Activated T-cell treated with anti-CD3 and anti-CD28 coated beads, Interleukin-2, amount 50 U/mL, for 72 hours (primary cell): ENCODE measurements around the gene FAM53C. TPM values are rescaled to one million over a fixed set of nuclear protein-coding genes. Genes with fewer than 3 reads are reported as not detected.

ENCODE experiments used
- ATAC-seq, 2 donors: fragments of 150-1000 bp; cut with Tn5 transposase; replicated peaks in 1 of 2; 2 replicates each; pipeline ENCODE4 v1.10.0; 2021; ENCODE audit warnings: moderate library complexity in 2 of 2, mild to moderate bottlenecking in 1 of 2
- DNase-seq, 2 donors: peaks; one replicate each; pipeline ENCODE4 v3.0.0; 2021 to 2022; ENCODE audit warnings: mixed read lengths in 1 of 2
- H3K27ac Mint-ChIP-seq: one replicate; pipeline ENCODE4 v1.8.0; 2022; ENCODE audit warnings: mild to moderate bottlenecking, moderate library complexity, mixed read lengths
- H3K27me3 Mint-ChIP-seq: one replicate; pipeline ENCODE4 v1.8.0; 2022; ENCODE audit warnings: low read depth, mixed read lengths
- H3K36me3 Mint-ChIP-seq, 2 donors: one replicate each; pipeline ENCODE4 v1.8.0; 2022; ENCODE audit warnings: mixed read lengths in 2 of 2, mild to moderate bottlenecking in 1 of 2; ENCODE audit not compliant: insufficient read depth in 2 of 2
- H3K4me1 Mint-ChIP-seq: one replicate; pipeline ENCODE4 v1.8.0; 2022; ENCODE audit warnings: low read depth, mixed read lengths
- H3K4me3 Mint-ChIP-seq, 2 donors: one replicate each; pipeline ENCODE4 v1.8.0; 2022; ENCODE audit warnings: mild to moderate bottlenecking in 2 of 2, mixed read lengths in 2 of 2, moderate library complexity in 2 of 2
- H3K9me3 Mint-ChIP-seq, 2 donors: one replicate each; pipeline ENCODE4 v1.8.0; 2022; ENCODE audit warnings: mixed read lengths in 2 of 2
- total RNA-seq, 2 donors: library from RNA; stranded (reverse); gene quantifications; one replicate each; pipeline ENCODE4 v1.2.3, GENCODE V29; 2022

Gene FAM53C
- total RNA-seq, 2 donors from 2014 or later = 39.1 to 44.7 TPM

DNA sequence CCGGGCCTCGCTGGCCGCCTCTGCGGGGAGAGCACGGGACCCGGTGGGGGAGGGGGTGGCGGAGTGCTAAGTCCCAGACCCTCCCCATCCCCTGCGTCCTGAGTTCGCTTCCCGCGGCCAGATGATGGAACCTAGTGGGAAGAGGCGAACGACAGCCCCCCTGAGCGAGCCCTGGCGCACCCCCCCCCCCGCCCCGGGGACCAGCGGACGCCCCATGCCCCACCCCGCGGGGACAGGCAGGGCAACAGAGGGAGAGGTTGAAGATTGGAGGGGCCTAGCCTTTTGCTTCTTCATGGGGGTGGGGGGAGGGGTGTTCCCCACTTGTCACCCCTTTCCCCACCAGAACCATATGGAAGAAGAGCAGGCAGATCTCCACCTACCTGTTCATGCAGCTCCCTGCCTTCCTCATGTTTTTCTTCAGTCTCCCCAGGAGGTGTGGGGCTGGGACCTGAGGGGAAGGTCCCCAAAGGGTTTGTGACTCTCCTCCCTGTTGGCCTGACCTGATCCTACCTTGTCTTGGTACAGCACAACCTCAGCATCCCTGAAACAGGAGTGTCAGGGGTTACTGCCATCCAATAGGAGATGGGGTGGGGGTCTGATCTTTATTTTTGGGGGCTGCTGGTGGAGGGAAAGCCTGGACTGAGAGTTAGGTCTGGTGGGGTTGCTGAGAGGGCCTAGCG lies 485 bp downstream of the FAM53C start:
- H3K27ac Mint-ChIP-seq = peak overlapping the region; percentile 98
- ATAC-seq = no peak
- no peaks in the 10 kb centered on the region for H3K27me3 Mint-ChIP-seq
- H3K4me3 Mint-ChIP-seq = peak overlapping the region; percentile 78 to 91
- H3K4me1 Mint-ChIP-seq = peaks cover 48% of the 10 kb centered on the region
- DNase-seq = peak in 1 of 2 donors; percentile 30
- H3K9me3 Mint-ChIP-seq = no peaks in the 10 kb centered on the region
- H3K36me3 Mint-ChIP-seq = peaks cover 5 to 6% of the 10 kb centered on the region in 2 donors

DNA sequence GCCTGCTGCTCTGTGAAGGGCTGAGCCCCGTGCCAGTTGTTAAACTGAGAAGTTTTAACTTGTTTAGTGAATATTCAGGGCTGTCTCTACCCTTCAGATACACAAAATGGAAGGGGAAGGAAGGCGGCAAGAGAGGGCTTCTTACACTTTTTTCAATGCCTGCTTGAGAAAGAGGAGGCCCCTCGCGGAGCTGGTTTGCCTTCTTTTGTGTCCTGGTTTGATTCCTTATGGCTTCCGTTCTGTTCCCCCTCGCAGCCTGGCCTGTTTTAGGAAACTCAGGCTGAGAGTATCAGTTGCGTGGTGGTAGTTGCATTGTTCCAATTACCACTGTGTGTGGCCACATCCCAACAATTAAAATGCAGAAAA lies 1.0 kb downstream of the FAM53C start:
- Mint-ChIP-seq H3K4me1 (peaks cover 48% of the 10 kb centered on the region), H3K27ac (peak overlapping the region; percentile 98), H3K4me3 (peak overlapping the region; percentile 78 to 91), H3K36me3 (peaks cover 6 to 8% of the 10 kb centered on the region in 2 donors), H3K9me3 (no peaks in the 10 kb centered on the region), H3K27me3 (no peaks in the 10 kb centered on the region)
- ATAC-seq (no peak), DNase-seq (no peak)

DNA sequence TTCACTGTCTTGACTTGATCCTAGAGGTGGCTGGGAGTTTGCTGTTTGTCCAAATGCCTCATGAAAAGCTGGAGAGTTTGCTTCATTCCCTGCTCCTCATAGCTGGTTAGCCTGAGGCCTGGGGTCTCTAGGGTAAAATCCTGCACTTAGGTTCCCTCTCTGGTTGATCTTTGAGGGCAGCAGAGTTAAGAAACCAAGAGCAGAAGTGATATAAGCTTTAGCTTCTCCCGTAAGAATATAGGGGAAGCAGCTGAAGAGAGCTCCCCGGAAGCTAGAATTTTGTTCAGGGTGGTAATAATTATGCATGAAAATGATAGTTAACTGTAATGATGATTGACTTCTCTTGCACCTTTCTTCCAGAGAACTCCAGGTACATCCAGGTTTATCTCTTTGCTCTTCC lies 1.4 kb downstream of the FAM53C start:
- Mint-ChIP-seq H3K27me3 (no peaks in the 10 kb centered on the region), H3K9me3 (no peaks in the 10 kb centered on the region), H3K27ac (peak overlapping the region; percentile 98), H3K4me3 (peak overlapping the region; percentile 78 to 91), H3K4me1 (peaks cover 48% of the 10 kb centered on the region), H3K36me3 (peaks cover 6 to 8% of the 10 kb centered on the region in 2 donors)
- ATAC-seq = no peak
- DNase-seq = no peak

DNA sequence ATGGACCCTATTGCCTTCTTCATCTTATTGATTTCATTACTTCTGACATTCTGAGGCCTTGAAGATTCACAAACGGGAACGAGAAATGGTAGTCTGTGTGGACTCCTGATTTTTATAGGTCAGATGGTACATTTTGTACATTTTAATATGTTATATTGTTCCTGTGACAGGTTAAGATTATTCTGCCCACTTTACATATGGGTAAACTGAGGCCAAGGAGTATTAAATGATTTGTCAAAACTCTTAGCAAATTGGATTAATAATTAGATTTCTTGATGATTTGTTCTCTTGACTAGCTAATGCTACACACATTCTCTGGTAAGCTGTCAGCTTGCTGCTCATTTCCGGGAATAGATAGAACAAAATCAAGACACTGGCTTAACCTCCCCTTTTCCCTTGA lies 1.9 kb downstream of the FAM53C start:
- peak overlapping the region; percentile 78 to 91 for H3K4me3 Mint-ChIP-seq
- no peaks in the 10 kb centered on the region for H3K9me3 Mint-ChIP-seq
- H3K27ac Mint-ChIP-seq = peak overlapping the region; percentile 98
- H3K4me1 Mint-ChIP-seq = peaks cover 44% of the 10 kb centered on the region
- H3K36me3 Mint-ChIP-seq = peaks cover 6 to 8% of the 10 kb centered on the region in 2 donors
- DNase-seq (no peak), ATAC-seq (no peak)
- no peaks in the 10 kb centered on the region for H3K27me3 Mint-ChIP-seq

DNA sequence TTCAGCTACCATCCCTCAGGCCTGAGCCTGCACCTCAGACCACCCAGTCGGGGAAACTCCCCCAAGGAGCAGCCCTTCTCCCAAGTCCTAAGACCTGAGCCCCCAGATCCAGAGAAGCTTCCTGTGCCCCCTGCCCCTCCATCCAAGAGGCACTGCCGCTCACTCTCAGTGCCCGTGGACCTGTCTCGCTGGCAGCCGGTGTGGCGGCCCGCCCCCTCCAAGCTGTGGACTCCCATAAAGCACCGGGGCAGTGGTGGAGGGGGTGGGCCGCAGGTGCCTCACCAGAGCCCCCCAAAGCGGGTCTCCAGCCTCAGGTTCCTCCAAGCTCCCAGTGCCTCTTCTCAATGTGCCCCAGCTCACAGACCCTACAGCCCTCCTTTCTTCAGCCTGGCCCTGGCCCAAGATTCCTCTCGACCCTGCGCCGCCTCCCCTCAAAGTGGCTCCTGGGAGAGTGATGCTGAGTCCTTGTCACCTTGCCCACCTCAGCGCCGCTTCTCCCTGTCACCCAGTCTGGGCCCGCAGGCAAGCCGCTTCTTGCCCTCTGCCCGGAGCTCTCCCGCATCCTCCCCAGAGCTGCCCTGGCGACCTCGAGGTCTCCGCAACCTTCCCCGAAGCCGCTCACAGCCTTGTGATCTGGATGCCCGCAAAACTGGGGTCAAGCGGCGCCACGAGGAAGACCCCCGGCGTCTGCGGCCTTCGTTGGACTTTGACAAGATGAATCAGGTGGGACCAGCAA lies 7.0 kb downstream of the FAM53C start:
- H3K4me3 Mint-ChIP-seq = no peak overlapping the region
- DNase-seq (no peak), ATAC-seq (peak in 1 of 2 donors; percentile 14)
- no peak overlapping the region for H3K27ac Mint-ChIP-seq
- peaks cover 16% of the 10 kb centered on the region for H3K4me1 Mint-ChIP-seq
- peaks cover 5 to 17% of the 10 kb centered on the region in 2 donors for H3K36me3 Mint-ChIP-seq
- H3K9me3 Mint-ChIP-seq = no peaks in the 10 kb centered on the region
- H3K27me3 Mint-ChIP-seq = no peaks in the 10 kb centered on the region

DNA sequence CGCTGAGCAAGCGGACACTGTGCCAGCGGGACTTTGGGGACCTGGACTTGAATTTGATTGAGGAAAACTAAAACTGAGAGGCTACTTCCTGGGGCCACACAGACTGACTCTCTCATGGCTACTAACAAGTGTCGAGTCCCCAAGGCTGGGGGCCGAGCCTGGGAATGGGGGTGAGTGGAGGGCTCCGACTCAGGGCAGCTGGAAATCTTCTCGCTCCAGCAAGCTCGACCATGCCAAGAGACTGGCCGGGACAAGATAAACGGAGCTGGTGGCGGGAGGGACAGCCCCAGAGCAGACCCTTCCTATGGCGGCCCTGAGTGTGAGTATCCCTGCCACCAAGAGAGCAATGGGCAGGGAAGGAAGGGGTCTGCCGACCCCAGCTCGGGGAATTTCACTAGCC lies 8.8 kb downstream of the FAM53C start:
- Mint-ChIP-seq H3K27ac (no peak overlapping the region), H3K4me3 (no peak overlapping the region), H3K36me3 (peaks cover 9 to 17% of the 10 kb centered on the region in 2 donors), H3K4me1 (peaks cover 7% of the 10 kb centered on the region), H3K9me3 (peaks cover 0 to 3% of the 10 kb centered on the region in 2 donors), H3K27me3 (no peaks in the 10 kb centered on the region)
- ATAC-seq = no peak
- DNase-seq = no peak

DNA sequence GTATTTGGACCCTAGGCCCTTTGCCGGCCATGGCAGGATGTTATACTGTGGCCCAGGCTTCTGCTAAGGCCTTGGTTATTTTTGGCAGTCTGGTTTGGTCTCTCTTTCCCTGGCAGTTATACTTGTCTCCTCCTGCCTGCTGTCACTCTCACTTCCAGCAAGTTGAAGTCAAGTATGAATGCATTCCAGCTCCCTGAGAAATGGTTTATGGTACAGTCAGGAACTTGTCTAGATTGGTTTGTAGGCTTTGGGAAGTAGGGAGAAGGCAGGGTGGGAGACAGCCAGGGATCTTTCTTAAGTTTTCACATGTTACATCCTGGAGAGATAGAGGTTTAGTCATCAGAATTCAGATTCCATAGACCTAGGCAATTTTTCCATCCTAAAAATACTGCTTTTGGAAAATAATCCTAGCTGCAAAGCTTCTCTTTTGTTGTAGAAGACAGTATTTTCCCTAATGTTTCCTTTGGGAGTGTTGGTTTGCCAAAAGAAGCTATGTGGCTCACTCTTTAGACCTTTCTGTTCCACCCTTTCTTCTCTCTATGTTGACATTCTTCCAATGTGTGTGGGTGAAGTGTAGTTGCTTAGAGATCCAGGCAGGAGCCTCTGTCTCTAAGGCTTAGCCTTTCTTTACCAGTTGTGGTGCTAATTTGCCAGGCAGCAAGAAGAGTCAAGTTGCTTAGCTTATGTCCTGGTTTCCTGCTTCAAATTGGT lies 11.9 kb downstream of the FAM53C start:
- ATAC-seq (no peak), DNase-seq (no peak)
- H3K4me1 Mint-ChIP-seq = peaks cover 23% of the 10 kb centered on the region
- H3K4me3 Mint-ChIP-seq = no peak overlapping the region
- H3K27me3 Mint-ChIP-seq = no peaks in the 10 kb centered on the region
- H3K36me3 Mint-ChIP-seq = peaks cover 14 to 17% of the 10 kb centered on the region in 2 donors
- peaks cover 0 to 5% of the 10 kb centered on the region in 2 donors for H3K9me3 Mint-ChIP-seq
- no peak overlapping the region for H3K27ac Mint-ChIP-seq

DNA sequence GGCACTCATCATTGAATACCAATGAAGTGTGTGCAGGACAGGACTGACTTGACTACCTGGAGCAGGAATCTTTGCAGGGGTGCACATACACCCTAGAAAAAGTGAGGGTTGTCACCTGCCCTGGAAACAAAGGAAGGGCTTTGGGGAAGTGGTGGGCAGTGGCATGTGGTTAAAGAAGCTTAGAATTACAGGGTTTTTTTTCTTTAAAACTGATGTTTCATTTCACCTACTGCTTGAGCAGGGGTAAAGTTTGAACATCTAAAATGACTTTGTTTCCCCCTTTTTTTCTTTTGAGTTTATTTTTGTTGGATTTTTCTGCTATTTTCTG lies 12.5 kb downstream of the FAM53C start:
- Mint-ChIP-seq H3K36me3 (peaks cover 13 to 14% of the 10 kb centered on the region in 2 donors), H3K27me3 (no peaks in the 10 kb centered on the region), H3K4me1 (peaks cover 28% of the 10 kb centered on the region), H3K27ac (no peak overlapping the region), H3K9me3 (peaks cover 0 to 5% of the 10 kb centered on the region in 2 donors), H3K4me3 (no peak overlapping the region)
- DNase-seq (no peak), ATAC-seq (no peak)

DNA sequence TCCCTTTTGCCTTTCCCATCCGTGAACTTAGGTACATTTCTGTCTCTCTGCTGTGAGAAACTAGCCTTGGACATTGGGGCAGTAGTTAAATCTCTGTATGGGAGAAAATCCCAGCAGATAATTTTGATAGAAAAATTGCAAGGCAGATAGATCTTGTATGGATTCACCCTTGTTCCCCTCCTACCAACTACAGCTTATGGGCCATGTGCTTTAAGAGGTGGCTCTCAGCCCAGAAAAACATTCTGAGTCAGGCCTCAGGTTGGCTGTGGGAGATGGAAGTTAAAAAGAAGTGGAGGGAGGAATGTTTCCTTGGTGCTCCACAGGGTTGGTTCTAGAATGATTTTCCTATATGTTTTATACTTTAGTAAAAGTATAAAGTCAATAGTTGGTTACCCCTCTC lies 13.0 kb downstream of the FAM53C start:
- DNase-seq (no peak), ATAC-seq (no peak)
- H3K27ac Mint-ChIP-seq = no peak overlapping the region
- peaks cover 9 to 11% of the 10 kb centered on the region in 2 donors for H3K36me3 Mint-ChIP-seq
- H3K4me1 Mint-ChIP-seq = peaks cover 34% of the 10 kb centered on the region
- peaks cover 0 to 5% of the 10 kb centered on the region in 2 donors for H3K9me3 Mint-ChIP-seq
- no peaks in the 10 kb centered on the region for H3K27me3 Mint-ChIP-seq
- H3K4me3 Mint-ChIP-seq = no peak overlapping the region

DNA sequence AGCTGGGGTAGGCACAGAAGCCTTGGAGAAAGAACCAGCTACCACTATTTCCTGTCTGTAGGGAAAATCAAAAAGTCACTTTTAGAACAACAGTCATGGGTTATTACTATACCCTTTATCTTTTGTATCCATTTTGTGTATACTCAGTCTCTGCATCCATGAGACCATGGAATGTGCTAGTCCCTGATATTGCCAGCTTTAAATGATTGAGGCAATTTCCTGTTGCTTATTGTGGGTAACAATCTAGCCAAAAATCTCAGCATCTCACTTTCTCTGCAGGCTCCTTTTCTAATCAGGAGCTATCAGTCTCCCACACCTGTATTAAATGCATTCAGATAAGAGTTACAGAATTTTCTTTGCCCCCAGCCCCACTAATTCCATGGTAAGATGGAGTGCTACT lies 13.5 kb downstream of the FAM53C start:
- peaks cover 9 to 11% of the 10 kb centered on the region in 2 donors for H3K36me3 Mint-ChIP-seq
- H3K9me3 Mint-ChIP-seq = peaks cover 0 to 5% of the 10 kb centered on the region in 2 donors
- ATAC-seq (no peak), DNase-seq (no peak)
- H3K4me3 Mint-ChIP-seq = peak overlapping the region; percentile 56 to 70
- H3K4me1 Mint-ChIP-seq = peaks cover 38% of the 10 kb centered on the region
- peak overlapping the region; percentile 67 for H3K27ac Mint-ChIP-seq
- H3K27me3 Mint-ChIP-seq = no peaks in the 10 kb centered on the region

DNA sequence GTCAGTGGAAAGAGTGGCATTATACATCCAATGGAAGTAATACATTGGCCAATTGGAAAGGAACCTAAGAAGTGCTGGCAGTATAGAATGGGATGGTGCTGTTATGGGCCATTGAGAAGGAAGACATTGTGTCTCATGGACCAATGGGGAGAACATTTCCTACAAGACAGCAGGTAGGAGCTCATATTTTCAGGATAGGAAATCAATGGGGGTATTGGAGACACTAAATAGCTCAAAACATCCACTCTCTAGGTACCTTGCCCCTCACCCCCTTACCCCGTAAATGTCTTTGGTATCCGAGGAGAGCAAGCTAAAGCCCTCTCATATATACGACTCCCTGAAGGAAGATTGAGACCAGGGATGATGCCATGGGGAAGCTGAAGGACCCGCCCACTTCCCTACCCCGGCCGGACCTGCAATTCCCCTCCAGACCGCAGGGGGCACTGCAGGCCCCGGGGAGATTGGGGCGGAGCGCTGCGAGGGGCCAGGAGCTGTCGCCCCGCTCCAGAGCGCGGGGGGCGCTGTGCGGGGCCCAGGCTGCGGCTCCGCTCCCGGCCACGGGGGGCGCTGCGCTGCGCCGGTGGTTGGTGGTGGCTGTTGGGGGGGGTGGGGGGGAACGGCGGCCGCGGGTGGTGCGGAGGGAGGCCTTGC lies 14.1 kb downstream of the FAM53C start, which contains the start of gene KDM3B:
TSS of gene KDM3B (plus strand) at position 615 of the 651 bp plus-strand sequence. CDS start 111 bp downstream, outside the sequence.
- H3K4me1 Mint-ChIP-seq = peaks cover 44% of the 10 kb centered on the region
- no peaks in the 10 kb centered on the region for H3K27me3 Mint-ChIP-seq
- DNase-seq (peak; percentile 90 to 98), ATAC-seq (peak; percentile 74 to 78)
- peak within 1 kb of the TSS; percentile 91 for H3K27ac Mint-ChIP-seq
- peaks cover 0 to 5% of the 10 kb centered on the region in 2 donors for H3K9me3 Mint-ChIP-seq
- H3K4me3 Mint-ChIP-seq = peak within 1 kb of the TSS; percentile 94 to 98
- peaks cover 9 to 11% of the 10 kb centered on the region in 2 donors for H3K36me3 Mint-ChIP-seq

DNA sequence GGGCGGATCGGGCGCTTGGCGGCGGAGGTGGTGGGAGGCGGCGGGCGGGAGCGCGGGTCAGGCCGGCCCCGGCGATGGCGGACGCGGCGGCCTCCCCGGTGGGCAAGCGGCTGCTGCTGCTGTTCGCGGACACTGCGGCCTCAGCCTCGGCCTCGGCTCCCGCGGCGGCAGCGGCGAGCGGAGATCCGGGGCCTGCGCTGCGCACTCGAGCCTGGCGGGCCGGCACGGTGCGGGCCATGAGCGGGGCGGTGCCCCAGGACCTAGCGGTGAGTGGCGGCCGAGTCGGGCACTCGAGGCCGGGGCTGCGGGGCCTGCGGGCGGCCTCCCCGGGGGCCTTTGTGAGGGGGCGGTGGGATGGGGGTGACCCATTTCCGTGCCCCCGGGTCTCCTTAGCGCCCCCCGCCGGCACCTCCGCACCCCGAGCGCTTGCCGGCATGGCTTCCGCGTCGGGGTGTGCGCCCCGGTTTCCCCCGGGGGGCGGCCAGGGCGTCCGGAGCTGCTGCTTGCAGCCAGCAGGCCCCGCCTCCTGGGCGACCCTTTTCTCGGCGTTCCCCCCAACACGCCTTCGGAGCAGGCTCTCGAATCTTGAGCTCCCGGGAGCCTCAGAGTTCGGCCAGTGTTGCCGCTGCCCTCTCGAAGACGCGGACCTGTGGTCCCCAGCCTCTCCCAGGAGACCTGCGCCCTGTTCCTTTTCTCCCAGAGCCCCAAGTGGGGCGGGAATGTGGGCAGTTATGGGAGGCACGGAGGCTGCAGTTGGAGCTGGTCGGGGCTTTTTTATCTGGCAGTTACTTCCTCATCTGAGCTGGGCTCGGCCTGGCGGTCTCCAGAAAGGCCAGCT lies 14.9 kb downstream of the FAM53C start:
- Mint-ChIP-seq H3K9me3 (peaks cover 0 to 5% of the 10 kb centered on the region in 2 donors), H3K4me1 (peaks cover 44% of the 10 kb centered on the region), H3K4me3 (peak overlapping the region; percentile 94 to 98), H3K27me3 (no peaks in the 10 kb centered on the region), H3K27ac (peak overlapping the region; percentile 91), H3K36me3 (peaks cover 9 to 11% of the 10 kb centered on the region in 2 donors)
- DNase-seq = peak; percentile 81 to 86
- peak; percentile 61 to 63 for ATAC-seq
